GM20000 (cell line): ENCODE measurements around the gene SLC25A41.

Source experiments
- DNase-seq: peaks from one replicate; pipeline ENCODE4 v3.0.0; 2012; ENCODE audit warnings: low spot score
- CTCF ChIP-seq: IDR thresholded peaks from 2 replicates; pipeline ENCODE4 v1.5.1; 2012; ENCODE audit warnings: mild to moderate bottlenecking, control low read depth; ENCODE audit errors: extremely low read depth, missing control alignments

SLC25A41 gene

GRCh38 chr19:6383188-6383587 is 50.4 kb downstream of the SLC25A41 start:
- no peak for TF ChIP-seq CTCF
- no peak for DNase-seq

DNA sequence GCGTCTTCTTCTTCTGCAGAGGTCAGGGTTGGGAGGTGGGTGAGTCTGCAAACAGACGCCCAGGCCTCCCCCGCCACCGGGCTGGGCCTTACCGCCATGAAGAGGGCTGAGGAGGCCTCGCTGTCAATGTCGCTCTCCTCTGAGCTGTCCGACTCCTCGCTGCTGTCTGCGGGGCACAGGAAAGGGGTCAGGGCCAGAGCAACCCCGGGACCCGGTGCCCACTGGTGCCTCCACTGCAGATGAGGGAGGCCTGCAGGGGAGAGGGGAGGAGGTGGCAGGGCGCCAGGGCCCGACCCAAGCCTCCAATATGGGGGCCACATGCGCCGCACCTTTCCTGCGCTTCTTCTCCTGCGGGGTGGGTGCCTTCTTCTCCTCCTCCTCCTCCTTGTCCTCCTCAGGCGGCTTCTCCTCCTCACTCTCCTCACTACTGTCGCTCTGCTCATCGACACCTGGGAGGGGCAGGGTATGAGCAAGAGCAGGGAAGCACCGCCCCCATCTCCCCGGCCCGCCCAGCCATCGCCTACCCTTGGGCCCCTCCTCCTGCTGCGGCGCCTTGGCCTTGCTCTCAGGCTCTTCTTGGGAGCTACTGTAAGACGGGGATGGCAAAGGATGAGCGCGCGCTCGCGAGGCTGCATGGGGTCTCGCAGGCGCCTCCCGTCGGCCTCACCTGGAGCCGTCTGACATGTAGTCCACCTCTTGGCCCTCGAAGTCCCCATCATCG is 52.4 kb downstream of the SLC25A41 start:
- no peak for DNase-seq
- TF ChIP-seq CTCF = no peak

GRCh38 chr19:6379744-6380143 is 53.8 kb downstream of the SLC25A41 start:
- TF ChIP-seq CTCF = no peak
- no peak for DNase-seq

DNA sequence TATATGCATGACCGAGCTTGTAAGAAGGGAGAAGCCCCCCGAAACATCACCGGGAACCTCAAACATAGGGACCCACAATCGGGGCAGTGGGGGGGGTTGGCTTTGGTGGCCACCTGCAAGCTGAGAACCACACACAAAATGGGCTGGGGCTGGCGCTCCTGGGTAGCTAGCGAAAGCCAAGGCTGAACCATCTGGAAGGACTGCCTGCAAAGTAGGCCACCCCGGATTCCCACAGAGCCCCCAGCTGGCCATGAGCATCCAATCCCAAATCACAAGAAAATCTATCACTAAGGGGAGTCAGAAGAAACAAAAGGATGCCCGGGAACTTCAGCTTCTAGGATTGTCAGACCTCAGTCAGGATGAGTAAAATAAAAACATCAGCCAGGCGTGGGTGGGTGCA is 55.1 kb downstream of the SLC25A41 start:
- no peak for DNase-seq
- no peak for TF ChIP-seq CTCF

- TF ChIP-seq CTCF = no peak
- DNase-seq = no peak
Observed at GRCh38 chr19:6378041-6378440, 55.5 kb downstream of the SLC25A41 start.

DNA sequence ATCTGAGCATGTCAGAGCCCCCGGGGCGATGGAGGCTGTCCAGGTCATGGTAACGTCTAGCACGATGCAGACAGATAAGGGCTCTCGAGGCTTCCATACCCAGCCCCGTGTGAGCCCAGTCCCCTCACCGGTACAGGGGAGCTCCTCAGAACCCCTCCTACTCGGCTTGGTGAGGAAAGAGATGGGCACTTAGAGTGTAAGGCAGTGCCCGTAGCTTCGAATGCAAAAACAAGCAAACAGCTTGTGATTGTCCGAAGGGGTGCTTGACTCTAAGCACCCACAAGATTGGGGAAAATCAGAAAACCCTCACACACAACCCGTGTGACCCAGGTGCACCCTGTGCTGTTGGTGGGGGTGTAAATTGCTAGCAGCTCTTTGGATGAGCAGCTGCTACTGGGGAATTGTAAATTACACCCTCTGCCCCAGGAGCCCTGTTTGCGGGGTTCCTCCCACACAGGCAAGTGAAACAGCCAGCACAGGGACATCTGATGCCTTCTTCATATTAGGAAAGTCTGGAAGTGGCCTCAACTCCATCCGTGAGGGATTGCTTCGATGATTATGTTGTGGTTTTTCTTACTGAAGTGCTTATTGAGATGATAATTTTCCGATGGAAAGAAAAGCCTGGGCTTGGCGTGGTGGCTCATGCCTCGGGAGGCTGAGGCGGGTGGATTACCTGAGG is 56.9 kb downstream of the SLC25A41 start:
- no peak for DNase-seq

More for the DNA sequence above, 56.9 kb downstream of the SLC25A41 start:
- TF ChIP-seq CTCF = no peak
